B cell (primary cell): ENCODE results near the gene ATP2B3. TPM values are rescaled to one million over a fixed set of nuclear protein-coding genes. Genes with fewer than 3 reads are reported as not detected.

Experiments used
- ATAC-seq: fragments of 200-7000 bp; cut with Tn5 transposase; one replicate; pipeline ENCODE4 v1.10.0; 2021; ENCODE audit warnings: low read depth, mild to moderate bottlenecking, moderate number of reproducible peaks, moderate library complexity
- CTCF ChIA-PET: fragments of 350-600 bp; sonication (Branson Sonifier 250); formaldehyde crosslinking; loops from one replicate; lab custom pipeline; 2021; ENCODE audit warnings: antibody characterized with exemption, inconsistent platforms; lab: Charles Lee
- POLR2A ChIA-PET: fragments of 350-600 bp; sonication (Branson Sonifier 250); formaldehyde crosslinking; loops from one replicate; lab custom pipeline; 2021; ENCODE audit warnings: antibody characterized with exemption; lab: Charles Lee
- DNase-seq: peaks from one replicate; pipeline ENCODE4 v3.0.0; 2013
- H2AFZ ChIP-seq: 2 replicates; pipeline ENCODE4 v1.6.1; 2012; ENCODE audit warnings: mild to moderate bottlenecking, low read depth, low read length; ENCODE audit not compliant: insufficient read depth, poor library complexity, severe bottlenecking
- H3K27ac ChIP-seq, 2 donors: 1 replicate in 1 of 2; 2 replicates in 1 of 2; pipeline ENCODE4 v1.5.1; 2012 to 2013; ENCODE audit warnings: low read length in 2 of 2, mild to moderate bottlenecking in 2 of 2, moderate library complexity in 1 of 2
- H3K27me3 ChIP-seq, 4 experiments: fragments of 200-600 bp in 1 of 4; sonication (generic) in 1 of 4; replicated peaks in 1 of 4; 1 replicate in 2 of 4; 2 replicates in 2 of 4; pipeline versions ENCODE4 v1.6.1 to v1.7.0; 2013 to 2016; ENCODE audit warnings: low read length in 3 of 4, mild to moderate bottlenecking in 2 of 4, mixed read lengths in 1 of 4, moderate library complexity in 1 of 4; ENCODE audit not compliant: insufficient read depth in 4 of 4, control insufficient read depth in 3 of 4; ENCODE audit errors: control extremely low read depth in 1 of 4
- H3K36me3 ChIP-seq, 2 experiments: replicated peaks in 1 of 2; 1 replicate in 1 of 2; 2 replicates in 1 of 2; pipeline versions ENCODE4 v1.6.1 to v1.7.1; 2013; ENCODE audit warnings: low read length in 1 of 2; ENCODE audit not compliant: insufficient read depth in 2 of 2, control insufficient read depth in 1 of 2; ENCODE audit errors: control extremely low read depth in 1 of 2, extremely low read depth in 1 of 2
- H3K4me1 ChIP-seq, 2 donors: fragments of 200-600 bp in 1 of 2; sonication (generic) in 1 of 2; 1 replicate in 1 of 2; 2 replicates in 1 of 2; pipeline versions ENCODE4 v1.5.1 to v1.6.1; 2013 to 2017; ENCODE audit warnings: low read length in 2 of 2; ENCODE audit not compliant: control insufficient read depth in 2 of 2, insufficient read depth in 2 of 2
- H3K4me2 ChIP-seq: replicated peaks from 2 replicates; pipeline ENCODE3; 2012; ENCODE audit warnings: mild to moderate bottlenecking, low read depth, low read length; ENCODE audit not compliant: poor library complexity, severe bottlenecking
- H3K4me3 ChIP-seq, 5 experiments: fragments of 200-600 bp in 1 of 5; sonication (generic) in 1 of 5; 1 replicate in 3 of 5; 2 replicates in 2 of 5; pipeline versions ENCODE4 v1.5.1 to v1.7.0; 2011 to 2016; ENCODE audit warnings: low read length in 4 of 5, mild to moderate bottlenecking in 4 of 5, low read depth in 2 of 5, control low read depth in 1 of 5, moderate library complexity in 1 of 5; ENCODE audit not compliant: insufficient read depth in 1 of 5; ENCODE audit errors: control extremely low read depth in 1 of 5, extremely low read depth in 1 of 5
- H3K79me2 ChIP-seq: fragments of 200-600 bp; sonication (generic); one replicate; pipeline ENCODE4 v1.6.0; 2016; ENCODE audit warnings: low read length; ENCODE audit not compliant: control insufficient read depth, insufficient read depth
- H3K9ac ChIP-seq: fragments of 200-600 bp; sonication (generic); 2 replicates; pipeline ENCODE4 v1.6.1; 2017; ENCODE audit warnings: mild to moderate bottlenecking, low read length, moderate library complexity
- H3K9me3 ChIP-seq, 3 donors: one replicate each; pipeline versions ENCODE4 v1.6.1 to v1.7.1; 2013; ENCODE audit warnings: low read length in 2 of 3; ENCODE audit not compliant: control insufficient read depth in 2 of 3, insufficient read depth in 1 of 3; ENCODE audit errors: control extremely low read depth in 1 of 3
- H4K20me1 ChIP-seq: 2 replicates; pipeline ENCODE4 v1.6.0; 2012; ENCODE audit warnings: mild to moderate bottlenecking, low read length; ENCODE audit not compliant: insufficient read depth, control insufficient read depth, poor library complexity, severe bottlenecking
- H3K27ac Mint-ChIP-seq: one replicate; pipeline ENCODE4 v1.8.0; 2021; ENCODE audit warnings: mixed read lengths
- H3K27me3 Mint-ChIP-seq: one replicate; pipeline ENCODE4 v1.8.0; 2021; ENCODE audit warnings: mixed read lengths
- H3K4me1 Mint-ChIP-seq: one replicate; pipeline ENCODE4 v1.8.0; 2021; ENCODE audit warnings: mixed read lengths
- H3K4me3 Mint-ChIP-seq: one replicate; pipeline ENCODE4 v1.8.0; 2021; ENCODE audit warnings: mixed read lengths
- H3K9me3 Mint-ChIP-seq: one replicate; pipeline ENCODE4 v1.8.0; 2022; ENCODE audit warnings: mixed read lengths; ENCODE audit not compliant: insufficient read depth
- EZH2 ChIP-seq: IDR thresholded peaks from 2 replicates; pipeline ENCODE4 v1.6.1; 2012; ENCODE audit warnings: borderline replicate concordance, low read depth, mild to moderate bottlenecking, moderate library complexity, low read length; ENCODE audit not compliant: insufficient read depth, poor library complexity, severe bottlenecking
- WGBS: methylation state at CpG from one replicate; pipeline ENCODE4 v1.1.5; 2013; ENCODE audit warnings: missing lambda C conversion rate; ENCODE audit not compliant: insufficient coverage; 5-methylcytosine and 5-hydroxymethylcytosine counted together
- intact Hi-C: fragments of 100-400 bp; cut with micrococcal nuclease; formaldehyde crosslinking; loops from one replicate; pipeline ENCODE4 v1.10.0; 2022
- polyA plus RNA-seq: library from polyadenylated mRNA; depleted of rRNA; stranded (reverse); fragments of >200 nt; gene quantifications from 2 replicates; pipeline ENCODE4 v1.2.3, GENCODE V29; 2012
- total RNA-seq, 2 donors: library from RNA; stranded (reverse); fragments of 120-200 nt in 1 of 2; gene quantifications; 1 replicate in 1 of 2; 2 replicates in 1 of 2; pipeline versions ENCODE4 v1.2.3 to v1.2.4, GENCODE V29; 2013 to 2022
- TF ChIP-seq, protein P1 (sequence below): fragments of 200-600 bp; IDR thresholded peaks from one replicate; pipeline ENCODE4 v1.8.0; 2022; ENCODE audit warnings: antibody characterized with exemption, mild to moderate bottlenecking

The ATP2B3 gene
- total and polyA plus RNA-seq, 2 donors (not counting 1 experiment from before 2014, with no cell fraction given): not detected

DNA sequence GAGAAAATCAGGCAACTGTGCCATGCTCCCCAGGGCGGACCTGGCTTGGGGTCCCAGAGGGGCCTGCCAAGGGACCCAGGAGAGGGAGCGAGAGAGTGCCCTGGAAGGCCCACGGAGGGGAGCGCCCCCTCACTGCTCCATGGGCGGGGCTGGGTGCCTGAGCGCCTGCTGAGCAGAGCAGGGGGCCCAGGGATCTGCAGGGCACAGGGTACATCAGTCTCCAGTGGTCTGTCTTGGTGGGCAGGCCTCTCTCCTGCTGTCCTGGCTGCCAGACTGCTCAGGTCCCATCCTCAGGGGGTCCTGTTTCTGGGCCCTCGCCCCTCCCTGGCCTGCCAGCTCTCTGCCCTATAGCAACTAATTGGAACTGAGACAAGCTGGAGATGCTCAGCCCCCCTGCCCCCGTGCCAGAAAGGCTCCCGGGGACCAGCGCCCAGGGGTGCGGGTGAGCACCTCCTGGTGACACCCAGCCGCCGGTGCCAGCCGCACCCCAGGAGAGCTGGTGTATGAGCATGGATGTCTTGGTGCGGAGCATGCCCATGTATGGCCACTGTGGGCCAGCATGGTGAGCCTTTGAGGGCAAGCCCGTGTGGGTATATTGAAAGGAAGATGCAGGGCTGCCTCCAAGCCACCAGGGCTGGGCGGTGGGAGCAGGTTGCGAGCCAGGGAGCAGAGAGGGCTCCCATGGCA is 21.4 kb upstream of the ATP2B3 start:
- Mint-ChIP-seq H3K27ac (no peak overlapping the region), H3K4me1 (no peaks in the 10 kb centered on the region), H3K4me3 (no peak overlapping the region), H3K9me3 (no peaks in the 10 kb centered on the region), H3K27me3 (no peaks in the 10 kb centered on the region)
- Histone ChIP-seq H3K79me2 (no peaks in the 10 kb centered on the region), H3K27ac (no peak overlapping the region), H3K4me3 (no peak overlapping the region), H2AFZ (no peak overlapping the region), H3K36me3 (no peaks in the 10 kb centered on the region), H4K20me1 (no peaks in the 10 kb centered on the region), H3K9me3 (no peaks in the 10 kb centered on the region), H3K27me3 (peaks cover 0 to 11% (median 3%) of the 10 kb centered on the region in 4 experiments), H3K9ac (no peak overlapping the region), H3K4me2 (no peak overlapping the region), H3K4me1 (no peaks in the 10 kb centered on the region)
- CTCF ChIA-PET: no interaction called here
- POLR2A ChIA-PET: no interaction called here
- TF ChIP-seq EZH2: no peak
- TF ChIP-seq, protein P1, sequence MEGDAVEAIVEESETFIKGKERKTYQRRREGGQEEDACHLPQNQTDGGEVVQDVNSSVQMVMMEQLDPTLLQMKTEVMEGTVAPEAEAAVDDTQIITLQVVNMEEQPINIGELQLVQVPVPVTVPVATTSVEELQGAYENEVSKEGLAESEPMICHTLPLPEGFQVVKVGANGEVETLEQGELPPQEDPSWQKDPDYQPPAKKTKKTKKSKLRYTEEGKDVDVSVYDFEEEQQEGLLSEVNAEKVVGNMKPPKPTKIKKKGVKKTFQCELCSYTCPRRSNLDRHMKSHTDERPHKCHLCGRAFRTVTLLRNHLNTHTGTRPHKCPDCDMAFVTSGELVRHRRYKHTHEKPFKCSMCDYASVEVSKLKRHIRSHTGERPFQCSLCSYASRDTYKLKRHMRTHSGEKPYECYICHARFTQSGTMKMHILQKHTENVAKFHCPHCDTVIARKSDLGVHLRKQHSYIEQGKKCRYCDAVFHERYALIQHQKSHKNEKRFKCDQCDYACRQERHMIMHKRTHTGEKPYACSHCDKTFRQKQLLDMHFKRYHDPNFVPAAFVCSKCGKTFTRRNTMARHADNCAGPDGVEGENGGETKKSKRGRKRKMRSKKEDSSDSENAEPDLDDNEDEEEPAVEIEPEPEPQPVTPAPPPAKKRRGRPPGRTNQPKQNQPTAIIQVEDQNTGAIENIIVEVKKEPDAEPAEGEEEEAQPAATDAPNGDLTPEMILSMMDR: no peak
- intact Hi-C loops: no loop called here
- ATAC-seq (no peak), DNase-seq (no peak)
- WGBS: 94% methylated on average over 11 of the region's 18 CpGs

DNA sequence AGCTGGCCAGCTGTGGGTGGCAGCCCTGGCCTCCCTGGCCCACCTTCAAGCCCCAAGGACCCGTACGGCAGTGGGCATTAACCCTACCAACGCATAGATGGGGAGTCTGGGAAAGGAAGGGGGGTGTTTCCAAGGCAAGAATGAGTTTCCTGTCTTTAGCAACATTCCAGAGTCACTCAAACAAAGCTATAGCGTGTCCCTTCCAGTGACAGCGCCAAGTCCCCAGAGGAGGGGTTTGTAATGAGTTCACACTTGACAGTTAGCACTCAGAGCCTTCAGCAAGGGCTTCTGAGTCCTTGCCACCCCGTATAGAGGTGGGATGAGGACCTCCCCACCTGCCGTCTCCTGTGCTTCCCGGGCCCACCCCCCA is 20.9 kb upstream of the ATP2B3 start:
- Histone ChIP-seq H3K4me3 (no peak overlapping the region), H3K79me2 (no peaks in the 10 kb centered on the region), H3K4me1 (no peaks in the 10 kb centered on the region), H3K9me3 (no peaks in the 10 kb centered on the region), H3K36me3 (no peaks in the 10 kb centered on the region), H2AFZ (no peak overlapping the region), H3K4me2 (no peak overlapping the region), H4K20me1 (no peaks in the 10 kb centered on the region), H3K27me3 (peaks cover 0 to 11% (median 3%) of the 10 kb centered on the region in 4 experiments), H3K27ac (no peak overlapping the region), H3K9ac (no peak overlapping the region)
- TF ChIP-seq, protein P1: no peak
- TF ChIP-seq EZH2: no peak
- POLR2A ChIA-PET: no interaction called here
- intact Hi-C loops: no loop called here
- CTCF ChIA-PET: no interaction called here
- DNase-seq: no peak
- Mint-ChIP-seq H3K4me3 (no peak overlapping the region), H3K27ac (no peak overlapping the region), H3K4me1 (no peaks in the 10 kb centered on the region), H3K27me3 (no peaks in the 10 kb centered on the region), H3K9me3 (no peaks in the 10 kb centered on the region)
- no CpG with 5 or more reads among the region's 8 CpGs for whole genome bisulfite sequencing
- no peak for ATAC-seq
